Measurements from ENCODE around the gene FBXW4.

DNA sequence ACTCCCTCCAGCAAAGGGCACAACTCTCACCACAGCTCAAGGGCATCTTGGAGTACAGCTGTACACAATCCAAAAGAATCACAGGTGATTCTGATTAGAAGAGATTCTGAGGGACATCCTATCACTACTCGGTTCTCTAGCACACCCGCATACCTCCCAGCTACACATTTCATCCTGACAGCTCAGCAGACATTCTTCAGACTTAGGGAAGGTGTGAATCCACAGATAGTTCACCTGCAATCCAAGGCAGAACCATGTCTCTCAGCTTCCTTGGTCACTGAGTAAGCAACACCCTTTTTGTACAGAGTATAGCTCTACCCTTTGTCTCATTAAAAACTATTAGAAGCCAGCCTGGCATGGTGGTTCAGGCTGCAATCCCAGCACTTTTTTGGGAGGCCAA, 26.8 kb upstream of the FBXW4 start:
- TF ChIP-seq, protein P1, sequence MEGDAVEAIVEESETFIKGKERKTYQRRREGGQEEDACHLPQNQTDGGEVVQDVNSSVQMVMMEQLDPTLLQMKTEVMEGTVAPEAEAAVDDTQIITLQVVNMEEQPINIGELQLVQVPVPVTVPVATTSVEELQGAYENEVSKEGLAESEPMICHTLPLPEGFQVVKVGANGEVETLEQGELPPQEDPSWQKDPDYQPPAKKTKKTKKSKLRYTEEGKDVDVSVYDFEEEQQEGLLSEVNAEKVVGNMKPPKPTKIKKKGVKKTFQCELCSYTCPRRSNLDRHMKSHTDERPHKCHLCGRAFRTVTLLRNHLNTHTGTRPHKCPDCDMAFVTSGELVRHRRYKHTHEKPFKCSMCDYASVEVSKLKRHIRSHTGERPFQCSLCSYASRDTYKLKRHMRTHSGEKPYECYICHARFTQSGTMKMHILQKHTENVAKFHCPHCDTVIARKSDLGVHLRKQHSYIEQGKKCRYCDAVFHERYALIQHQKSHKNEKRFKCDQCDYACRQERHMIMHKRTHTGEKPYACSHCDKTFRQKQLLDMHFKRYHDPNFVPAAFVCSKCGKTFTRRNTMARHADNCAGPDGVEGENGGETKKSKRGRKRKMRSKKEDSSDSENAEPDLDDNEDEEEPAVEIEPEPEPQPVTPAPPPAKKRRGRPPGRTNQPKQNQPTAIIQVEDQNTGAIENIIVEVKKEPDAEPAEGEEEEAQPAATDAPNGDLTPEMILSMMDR (IDR thresholded peaks at IDR 0.05) = no peak
- no peak for TF ChIP-seq POLR2A (IDR thresholded peaks at IDR 0.05)
